ENCODE data around the gene PIP.
"Not testable (repeated sequence)": the region's sequence is repeated elsewhere in the genome, so short reads cannot be mapped to it uniquely, and the experiment has no call there.

Gene PIP

GRCh38 chr7:143131781-143132180 is at the start of gene PIP:
TSS of gene PIP (plus strand) at chr7:143132077. CDS start at chr7:143132117, 40 bp downstream.
- no peak within 1 kb of the TSS for H3K4me3 ChIP-seq (ENCODE audit: low read depth, low read length)
- no peak for TF ChIP-seq CTCF (IDR thresholded peaks at IDR 0.05; ENCODE audit: low read depth, low read length)

GRCh38 chr7:143085109-143085508 is 46.8 kb upstream of the PIP start:
- no peak for TF ChIP-seq CTCF (IDR thresholded peaks at IDR 0.05; ENCODE audit: low read depth, low read length)
- no peak overlapping the region for H3K4me3 ChIP-seq (ENCODE audit: low read depth, low read length)

- not testable (repeated sequence) for H3K4me3 ChIP-seq (ENCODE audit: low read depth, low read length)
Measured at GRCh38 chr7:143085610-143086009, 46.3 kb upstream of the PIP start.

- H3K4me3 ChIP-seq (ENCODE audit: low read depth, low read length) = not testable (repeated sequence)
Measured at GRCh38 chr7:143088549-143089231, 43.2 kb upstream of the PIP start.

GRCh38 chr7:143096146-143096545 is 35.7 kb upstream of the PIP start:
- H3K4me3 ChIP-seq (ENCODE audit: low read depth, low read length) = no peak overlapping the region
- no peak for TF ChIP-seq CTCF (IDR thresholded peaks at IDR 0.05; ENCODE audit: low read depth, low read length)

GRCh38 chr7:143099579-143099978 is 32.3 kb upstream of the PIP start:
- not testable (repeated sequence) for H3K4me3 ChIP-seq (ENCODE audit: low read depth, low read length)

GRCh38 chr7:143104759-143105158 is 27.1 kb upstream of the PIP start:
- TF ChIP-seq CTCF (IDR thresholded peaks at IDR 0.05; ENCODE audit: low read depth, low read length) = no peak
- H3K4me3 ChIP-seq (ENCODE audit: low read depth, low read length) = no peak overlapping the region

- not testable (repeated sequence) for H3K4me3 ChIP-seq (ENCODE audit: low read depth, low read length)
Measured at GRCh38 chr7:143108019-143108418, 23.9 kb upstream of the PIP start.

GRCh38 chr7:143117395-143117794 is 14.5 kb upstream of the PIP start:
- no peak for TF ChIP-seq CTCF (IDR thresholded peaks at IDR 0.05; ENCODE audit: low read depth, low read length)

More at GRCh38 chr7:143117395-143117794, 14.5 kb upstream of the PIP start:
- H3K4me3 ChIP-seq (ENCODE audit: low read depth, low read length) = no peak overlapping the region

Measured in WI38 (cell line).